ENCODE measurements around the gene AKT3.
"Not testable (repeated sequence)": the region's sequence is repeated elsewhere in the genome, so short reads cannot be mapped to it uniquely, and the experiment has no call there.

AKT3 gene

DNA sequence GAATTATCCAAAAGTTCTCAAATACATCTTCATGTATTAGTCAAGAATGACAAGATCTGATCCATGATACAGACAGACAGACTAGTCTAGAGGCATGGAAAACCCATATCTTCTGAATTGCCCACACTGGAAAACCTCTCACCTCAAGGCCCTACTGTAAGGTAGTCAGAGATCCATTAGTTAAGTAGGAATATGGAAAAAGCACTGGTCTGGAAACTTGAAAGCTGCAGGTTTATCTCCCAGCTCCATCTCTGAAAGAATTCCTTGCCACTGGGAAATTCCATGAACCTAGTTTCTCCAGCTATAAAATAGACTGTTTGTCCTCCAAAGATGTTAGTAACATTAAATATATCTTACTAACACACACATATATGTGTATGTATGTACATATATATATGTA, 169.2 kb downstream of the AKT3 start:
- no peak for DNase-seq

GRCh38 chr1:243672539-243673074, 177.4 kb downstream of the AKT3 start:
- DNase-seq: no peak

DNA sequence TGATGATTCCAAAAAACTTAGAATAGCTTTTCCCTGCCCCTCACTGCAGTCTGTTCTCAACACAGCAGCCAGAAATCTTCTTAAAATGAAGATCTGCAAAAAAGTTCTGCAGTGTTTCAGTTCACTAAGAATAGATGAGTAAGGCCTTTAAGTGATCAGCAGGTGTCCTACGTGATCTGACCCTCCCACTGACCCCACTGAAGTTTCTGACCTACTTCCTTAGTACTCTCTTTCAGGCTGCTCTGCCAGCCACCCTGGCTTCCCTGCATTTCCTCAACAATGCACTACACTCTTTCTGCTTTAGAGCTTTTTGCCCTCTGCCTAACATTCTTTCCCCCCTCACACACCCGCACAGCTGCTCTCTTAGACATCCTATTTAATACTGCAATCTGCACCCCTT, 182.5 kb downstream of the AKT3 start:
- DNase-seq: no peak

DNA sequence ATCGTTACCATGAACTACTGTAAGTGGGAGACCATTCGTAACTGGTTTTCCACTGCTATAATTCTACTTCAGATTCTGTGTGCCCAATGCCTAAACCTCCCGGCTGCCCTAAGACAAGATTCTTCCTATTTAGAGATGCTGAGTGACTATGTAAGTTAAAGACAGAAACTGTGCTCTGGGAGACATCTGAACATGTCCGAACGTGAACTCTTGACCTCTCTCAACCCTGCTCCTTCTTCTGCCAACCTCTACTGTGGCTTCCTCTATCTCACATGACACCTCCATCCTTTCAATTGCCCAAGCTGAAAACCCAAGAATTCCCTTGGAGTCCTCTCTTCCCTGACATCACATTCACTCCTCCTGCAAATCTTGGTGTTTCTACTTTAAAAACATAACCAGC, 182.9 kb downstream of the AKT3 start:
- DNase-seq: no peak

GRCh38 chr1:243663651-243664050, 186.4 kb downstream of the AKT3 start:
- DNase-seq: no peak

- not testable (repeated sequence) for DNase-seq
Measured at GRCh38 chr1:243662169-243662568, 187.9 kb downstream of the AKT3 start.

DNA sequence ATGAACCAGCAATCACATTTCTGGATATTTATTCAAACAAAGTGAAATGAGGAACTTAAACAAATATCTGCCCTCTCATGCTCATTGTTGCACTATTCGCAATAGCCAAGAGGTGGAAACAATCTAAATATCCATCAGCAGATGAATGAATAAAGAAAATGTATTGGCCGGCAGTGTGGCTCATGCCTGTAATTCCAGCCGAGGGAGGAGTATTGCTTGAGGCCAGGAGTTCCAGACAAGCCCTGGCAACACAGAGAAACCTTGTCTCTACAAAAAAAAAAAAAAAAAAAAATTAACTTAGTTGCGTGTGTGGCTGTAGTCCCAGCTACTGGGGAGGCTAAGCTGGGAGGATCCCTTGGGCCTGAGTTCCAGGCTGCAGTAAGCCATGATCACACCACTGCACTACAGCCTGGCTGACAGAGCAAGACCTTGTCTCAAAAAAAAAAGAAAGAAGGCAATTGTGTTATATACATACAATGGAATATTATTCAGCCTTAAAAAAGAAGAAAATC, 191.4 kb downstream of the AKT3 start:
- no peak for DNase-seq

- no peak for DNase-seq
Measured at GRCh38 chr1:243657793-243658192, 192.2 kb downstream of the AKT3 start.

- DNase-seq: not testable (repeated sequence)
Measured at GRCh38 chr1:243649530-243649929, 200.5 kb downstream of the AKT3 start.

DNA sequence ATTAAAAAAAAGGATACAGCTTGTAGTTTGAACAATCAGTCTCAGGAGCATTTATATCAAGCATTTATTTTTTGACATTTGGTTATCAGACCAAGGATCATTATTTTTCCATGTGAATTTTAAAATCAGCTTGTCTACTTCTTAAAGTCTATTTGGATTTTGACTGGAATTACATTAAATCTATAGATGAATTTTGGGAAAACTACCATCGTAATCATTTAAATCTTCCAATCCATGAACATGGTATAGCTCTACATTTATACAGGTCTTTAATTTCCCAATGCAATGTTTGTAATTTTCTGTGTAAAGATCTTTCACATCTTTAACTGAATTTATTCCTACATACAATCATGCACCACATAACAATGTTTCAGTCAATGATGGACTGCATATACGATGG, 203.2 kb downstream of the AKT3 start:
- no peak for DNase-seq

GRCh38 chr1:243645281-243645680, 204.8 kb downstream of the AKT3 start:
- no peak for DNase-seq

GRCh38 chr1:243642936-243643335, 207.1 kb downstream of the AKT3 start:
- no peak for DNase-seq

- no peak for DNase-seq
Measured at GRCh38 chr1:243639027-243639658, 210.9 kb downstream of the AKT3 start.

DNA sequence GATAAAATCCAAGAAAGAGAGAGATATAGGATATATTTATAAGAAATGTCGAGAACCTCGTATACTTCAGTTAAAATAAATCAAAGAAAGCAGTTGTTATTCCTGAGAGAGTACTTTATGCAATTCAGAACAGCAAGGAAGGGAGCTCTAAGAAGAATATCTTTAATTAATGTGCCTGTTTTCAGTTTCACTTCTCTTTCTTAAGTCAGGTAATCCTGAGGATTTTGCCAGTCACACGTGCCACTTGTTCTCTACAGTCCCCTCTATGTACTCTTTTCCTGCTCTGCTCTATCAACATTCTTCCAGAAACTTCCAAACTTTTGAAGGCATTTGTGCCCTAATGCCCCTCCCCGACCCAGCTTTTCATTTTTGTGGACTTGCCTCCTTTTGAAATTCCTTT, 211.9 kb downstream of the AKT3 start:
- no peak for DNase-seq

GRCh38 chr1:243628476-243628907, 221.6 kb downstream of the AKT3 start:
- no peak for DNase-seq

DNA sequence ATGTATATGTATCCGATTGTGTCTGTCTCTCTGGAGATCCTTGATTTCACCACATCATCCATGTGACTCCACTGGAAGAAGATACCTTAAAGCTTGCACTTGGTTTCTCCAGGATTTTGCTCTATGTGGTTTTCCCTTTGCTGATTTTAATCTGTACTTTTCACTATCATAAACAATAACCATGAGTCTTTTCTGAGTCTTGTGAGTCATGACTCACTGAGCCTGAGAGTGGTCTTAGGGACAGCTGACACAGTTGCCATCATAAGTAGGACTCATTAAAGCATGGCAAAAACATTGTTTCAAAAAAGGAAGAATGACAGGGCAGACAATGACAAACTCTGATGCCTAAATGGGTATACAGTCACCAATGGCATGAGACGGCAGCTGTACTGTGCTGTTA, 226.2 kb downstream of the AKT3 start:
- peak; percentile 73 for DNase-seq

DNA sequence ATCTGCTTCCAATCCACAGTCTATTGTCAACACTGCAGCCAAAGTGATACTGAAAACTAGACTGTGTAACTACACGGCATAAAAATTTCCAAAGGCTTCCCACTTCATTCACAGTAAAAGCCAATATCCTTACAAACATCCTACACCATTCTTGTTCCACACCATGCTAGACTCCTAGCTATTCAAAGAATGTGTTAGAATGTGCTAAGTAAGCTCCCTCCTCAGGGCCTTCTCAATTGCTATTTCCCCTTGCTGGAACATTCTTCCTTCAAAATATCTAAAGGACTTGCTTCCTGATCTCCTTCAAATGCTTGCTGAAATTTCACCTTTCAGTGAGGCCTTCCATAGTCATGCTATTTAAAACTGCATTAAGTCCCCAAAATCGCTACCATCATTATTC, 228.1 kb downstream of the AKT3 start:
- no peak for DNase-seq

DNA sequence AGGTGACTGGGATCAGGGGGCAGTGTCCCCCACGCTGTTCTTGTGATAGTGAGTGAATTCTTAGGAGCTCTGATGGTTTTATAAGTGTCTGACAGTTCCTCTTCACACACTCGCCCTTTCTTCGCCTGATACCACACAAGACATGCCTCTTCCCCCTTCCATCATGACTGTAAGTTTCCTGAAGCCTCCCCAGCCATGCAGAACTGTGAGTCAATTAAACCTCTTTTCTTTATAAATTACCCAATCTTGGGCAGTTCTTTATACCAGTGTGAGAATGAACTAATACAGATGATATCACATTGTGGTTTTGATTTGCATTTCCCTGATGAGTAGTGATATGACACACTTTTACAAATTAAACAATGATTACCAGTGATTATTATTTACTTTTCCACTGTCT, 229.9 kb downstream of the AKT3 start:
- DNase-seq: peak; percentile 11

GRCh38 chr1:243609698-243610097, 240.3 kb downstream of the AKT3 start:
- no peak for DNase-seq

GRCh38 chr1:243605604-243606003, 244.4 kb downstream of the AKT3 start:
- no peak for DNase-seq

DNA sequence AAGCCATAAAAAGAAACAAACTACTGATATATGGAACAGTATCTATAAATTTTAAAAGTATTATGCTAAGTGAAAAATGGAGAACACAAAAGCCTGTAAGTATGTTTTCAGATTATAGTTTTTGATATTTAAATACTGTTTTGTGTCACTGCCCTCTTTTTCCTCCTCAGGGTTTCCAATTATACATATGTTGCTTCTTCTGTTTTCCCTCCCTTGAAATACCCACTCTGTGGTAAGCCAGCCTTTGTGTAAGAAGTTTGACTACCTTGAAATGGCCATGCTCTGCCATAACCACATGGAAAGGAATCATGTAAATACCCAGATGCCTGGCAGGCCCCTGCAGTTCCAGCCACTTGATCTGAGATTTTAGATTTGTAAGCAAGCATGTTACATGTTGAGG, 248.3 kb downstream of the AKT3 start:
- DNase-seq: no peak

DNA sequence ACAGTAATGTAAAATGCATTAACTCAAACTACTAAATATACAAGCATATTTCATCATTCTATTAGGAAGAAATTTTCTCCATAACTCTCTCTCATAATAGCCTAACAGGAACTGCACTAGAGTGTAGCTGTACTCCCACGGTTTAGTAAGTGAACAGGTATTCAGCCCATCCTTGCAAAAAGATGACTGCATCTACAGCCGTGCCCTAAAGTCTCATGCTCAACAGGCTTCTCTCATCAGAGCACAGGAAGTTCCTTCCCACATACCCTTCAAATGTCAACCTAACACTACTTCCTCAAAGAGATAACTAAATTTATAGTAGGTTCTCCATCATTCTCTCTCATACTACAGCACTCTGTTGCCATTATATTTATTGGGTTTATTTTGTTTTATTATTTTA, 251.6 kb downstream of the AKT3 start:
- DNase-seq: peak; percentile 93

GRCh38 chr1:243597383-243597782, 252.7 kb downstream of the AKT3 start:
- DNase-seq: no peak

- peak; percentile 96 for DNase-seq
Measured at GRCh38 chr1:243596431-243597062, 253.5 kb downstream of the AKT3 start.

All from HCEC 1CT (cell line).